HG03280 (cell line): ENCODE measurements around the gene RFX5.
"Not testable (repeated sequence)": the region's sequence is repeated elsewhere in the genome, so short reads cannot be mapped to it uniquely, and the experiment has no call there.

Experiments used
- ATAC-seq: cut with Tn5 transposase; IDR thresholded peaks from one replicate; pipeline ENCODE4 v1.9.1; 2021; ENCODE audit warnings: mild to moderate bottlenecking, moderate library complexity; ENCODE audit not compliant: unreplicated experiment

The RFX5 gene

GRCh38 chr1:151362308-151363155 lies 15.5 kb upstream of the RFX5 start:
- no peak for ATAC-seq

GRCh38 chr1:151361883-151362282 lies 14.8 kb upstream of the RFX5 start:
- ATAC-seq, result no peak

GRCh38 chr1:151356696-151357095 lies 9.6 kb upstream of the RFX5 start:
- ATAC-seq, result no peak

- ATAC-seq, result no peak
Observed at GRCh38 chr1:151352021-151352718, 5.1 kb upstream of the RFX5 start.

GRCh38 chr1:151350323-151350722 lies 3.3 kb upstream of the RFX5 start:
- ATAC-seq, result not testable (repeated sequence)

GRCh38 chr1:151347523-151348246 lies 633 bp upstream of the RFX5 start:
- peak; percentile 17 for ATAC-seq

GRCh38 chr1:151346082-151346768 lies 827 bp downstream of the RFX5 start:
- ATAC-seq, result no peak

- ATAC-seq, result no peak
Observed at GRCh38 chr1:151344291-151344690, 2.8 kb downstream of the RFX5 start.

- ATAC-seq, result no peak
Observed at GRCh38 chr1:151343587-151343986, 3.5 kb downstream of the RFX5 start.

GRCh38 chr1:151342569-151342968 lies 4.5 kb downstream of the RFX5 start:
- ATAC-seq, result no peak

- no peak for ATAC-seq
Observed at GRCh38 chr1:151342021-151342420, 5.0 kb downstream of the RFX5 start.

GRCh38 chr1:151340870-151341754 lies 5.9 kb downstream of the RFX5 start:
- ATAC-seq, result peak; percentile 57

- ATAC-seq, result no peak
Observed at GRCh38 chr1:151336556-151336955, 10.5 kb downstream of the RFX5 start.

- no peak for ATAC-seq
Observed at GRCh38 chr1:151334822-151335221, 12.2 kb downstream of the RFX5 start.

- ATAC-seq, result peak; percentile 4
Observed at GRCh38 chr1:151327903-151328674, 19.0 kb downstream of the RFX5 start.

GRCh38 chr1:151327223-151327902 lies 19.7 kb downstream of the RFX5 start, which contains the start of gene PI4KB:
Gene PI4KB, minus strand, starts transcription at chr1:151327416. Its CDS starts 10,935 bp downstream, at chr1:151316481.
- peak; percentile 77 for ATAC-seq

- ATAC-seq, result peak; percentile 41
Observed at GRCh38 chr1:151326619-151327222, 20.3 kb downstream of the RFX5 start.
